Mucosa of descending colon (tissue), 3 donors: Measurements from ENCODE around the gene SEMA4B. TPM values are rescaled to one million over a fixed set of nuclear protein-coding genes. Genes with fewer than 3 reads are reported as not detected.

Experiments
- ATAC-seq: fragments of 200-7000 bp; cut with Tn5 transposase; one replicate; pipeline ENCODE4 v1.9.1; 2020; ENCODE audit warnings: mild to moderate bottlenecking, moderate library complexity
- DNase-seq, 3 donors: peaks; one replicate each; pipeline ENCODE4 v3.0.0-alpha.2; 2020
- H3K36me3 ChIP-seq: fragments of 200-600 bp; one replicate; pipeline ENCODE4 v1.8.0; 2021; ENCODE audit warnings: low read depth, mild to moderate bottlenecking
- H3K4me1 ChIP-seq: fragments of 200-600 bp; one replicate; pipeline ENCODE4 v1.8.0; 2021; ENCODE audit warnings: low read depth, mild to moderate bottlenecking
- H3K4me3 ChIP-seq: fragments of 200-600 bp; one replicate; pipeline ENCODE4 v1.8.0; 2021; ENCODE audit warnings: mild to moderate bottlenecking
- H3K9me3 ChIP-seq: fragments of 200-600 bp; one replicate; pipeline ENCODE4 v1.8.0; 2021; ENCODE audit warnings: mild to moderate bottlenecking
- CTCF ChIP-seq: fragments of 200-600 bp; IDR thresholded peaks from one replicate; pipeline ENCODE4 v1.8.0; 2022; ENCODE audit warnings: antibody characterized with exemption, mild to moderate bottlenecking
- intact Hi-C, 2 donors: fragments of 100-400 bp; cut with DNase I in 1 of 2; cut with micrococcal nuclease in 1 of 2; formaldehyde crosslinking; loops; one replicate each; pipeline versions ENCODE4 v1.11.0 to v1.11.1; 2022; cut with DNase I, micrococcal nuclease
- total RNA-seq, 3 donors: library from RNA; stranded (reverse); fragmentation: NEBNext Ultra II Directional in 2 of 3; extraction: Animal tissue kit (Norgen Biotek cat#: 25700) in 2 of 3; gene quantifications; one replicate each; pipeline versions ENCODE4 v1.2.1 to v1.2.4, GENCODE V29; 2021 to 2023
- donor health status: DM: no; HTN: no; CAD: no; lungs with moderate emphysema.
- donor health status: DM: no; HTN: no; CAD: no.
- donor health status: DM: no; HTN: yes; CAD: no.

Gene SEMA4B
- total RNA-seq, 3 donors from 2014 or later: 118 to 146 (median 131) TPM

- Histone ChIP-seq H3K4me3 (no peak overlapping the region), H3K36me3 (peaks cover 16% of the 10 kb centered on the region), H3K9me3 (no peaks in the 10 kb centered on the region), H3K4me1 (no peaks in the 10 kb centered on the region)
- no peak for ATAC-seq
- intact Hi-C loops: no loop called here
- peak in 1 of 3 donors; percentile 7 for DNase-seq
- no peak for TF ChIP-seq CTCF
These were observed 21.4 kb downstream of the SEMA4B start for GRCh38 chr15:90222547-90222946.

GRCh38 chr15:90223441-90224165 lies 22.5 kb downstream of the SEMA4B start:
- ATAC-seq: no peak
- TF ChIP-seq CTCF: no peak
- Histone ChIP-seq H3K9me3 (no peaks in the 10 kb centered on the region), H3K4me1 (no peaks in the 10 kb centered on the region), H3K4me3 (no peak overlapping the region), H3K36me3 (peaks cover 9% of the 10 kb centered on the region)
- peak in 1 of 3 donors; percentile 43 for DNase-seq
- intact Hi-C loops: no loop called here

DNA sequence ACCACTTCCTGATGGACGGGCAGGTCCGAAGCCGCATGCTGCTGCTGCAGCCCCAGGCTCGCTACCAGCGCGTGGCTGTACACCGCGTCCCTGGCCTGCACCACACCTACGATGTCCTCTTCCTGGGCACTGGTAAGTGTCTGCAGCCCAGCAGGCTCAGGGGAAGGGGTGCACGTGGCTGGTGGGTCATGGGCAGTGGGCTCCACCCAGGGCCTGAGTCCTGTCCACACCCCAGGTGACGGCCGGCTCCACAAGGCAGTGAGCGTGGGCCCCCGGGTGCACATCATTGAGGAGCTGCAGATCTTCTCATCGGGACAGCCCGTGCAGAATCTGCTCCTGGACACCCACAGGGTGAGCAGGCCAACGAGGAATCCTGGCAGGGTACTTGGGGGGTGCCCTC lies 23.9 kb downstream of the SEMA4B start:
- no peak for ATAC-seq
- peak in 1 of 3 donors; percentile 36 for DNase-seq
- no peak overlapping the region for H3K4me3 ChIP-seq
- no peaks in the 10 kb centered on the region for H3K9me3 ChIP-seq
- TF ChIP-seq CTCF: no peak
- peaks cover 9% of the 10 kb centered on the region for H3K36me3 ChIP-seq
- intact Hi-C loops: loop anchor here in 1 of 2 donors (5.0 kb wide), 1 partner anchor 78 kb away; no protein-coding TSS in a partner anchor
- peaks cover 6% of the 10 kb centered on the region for H3K4me1 ChIP-seq

GRCh38 chr15:90225504-90226234 lies 24.5 kb downstream of the SEMA4B start:
- Histone ChIP-seq H3K4me1 (peaks cover 13% of the 10 kb centered on the region), H3K4me3 (no peak overlapping the region), H3K9me3 (no peaks in the 10 kb centered on the region), H3K36me3 (peaks cover 12% of the 10 kb centered on the region)
- DNase-seq (peak in 1 of 3 donors; percentile 50), ATAC-seq (no peak)
- intact Hi-C loops: loop anchor here in 1 of 2 donors (5.0 kb wide), 1 partner anchor 78 kb away; no protein-coding TSS in a partner anchor
- TF ChIP-seq CTCF: no peak

DNA sequence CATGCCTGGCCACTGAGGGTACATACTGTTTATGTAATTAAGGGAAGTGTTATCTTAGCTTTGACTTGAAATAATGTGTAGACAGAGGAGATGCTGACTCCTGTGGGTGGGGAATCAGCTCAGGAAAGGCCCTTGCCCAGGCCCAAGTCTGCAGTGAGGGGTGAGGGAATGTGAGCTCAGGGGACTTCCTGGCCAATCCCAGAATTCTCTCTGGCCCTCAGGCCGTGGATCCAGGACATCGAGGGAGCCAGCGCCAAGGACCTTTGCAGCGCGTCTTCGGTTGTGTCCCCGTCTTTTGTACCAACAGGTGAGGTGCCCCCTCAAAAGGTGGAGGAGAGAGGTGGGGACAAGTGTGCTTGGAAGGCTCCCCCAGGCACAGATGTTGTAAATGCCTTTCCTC lies 26.2 kb downstream of the SEMA4B start:
- Histone ChIP-seq H3K36me3 (peaks cover 12% of the 10 kb centered on the region), H3K9me3 (no peaks in the 10 kb centered on the region), H3K4me1 (peaks cover 29% of the 10 kb centered on the region), H3K4me3 (no peak overlapping the region)
- TF ChIP-seq CTCF: no peak
- DNase-seq (peak in 1 of 3 donors; percentile 33), ATAC-seq (no peak)
- intact Hi-C loops: loop anchor here in 1 of 2 donors (5.0 kb wide), 1 partner anchor 80 kb away; no protein-coding TSS in a partner anchor
